ENCODE measurements around the gene NDUFS6. TPM values are rescaled to one million over a fixed set of nuclear protein-coding genes. Genes with fewer than 3 reads are reported as not detected.

Gene NDUFS6
- total RNA-seq, 6 donors from 2014 or later, result 22.9 to 64.6 (median 39.3) TPM

GRCh38 chr5:1781726-1782384, 19.4 kb upstream of the NDUFS6 start:
- H3K4me1 ChIP-seq, result no peaks in the 10 kb centered on the region
- H3K4me3 ChIP-seq, result no peak overlapping the region
- H3K9me3 ChIP-seq, result no peaks in the 10 kb centered on the region
- no peaks in the 10 kb centered on the region for H3K27me3 ChIP-seq
- TF ChIP-seq EP300 (IDR thresholded peaks at IDR 0.05) (no peak), POLR2A (IDR thresholded peaks at IDR 0.05) (no peak), CTCF (IDR thresholded peaks at IDR 0.05) (no peak), POLR2AphosphoS5 (IDR thresholded peaks at IDR 0.05) (no peak)
- 84 to 88% methylated on average over 7 to 9 of the region's 9 CpGs for WGBS, 2 donors
- DNase-seq, result no peak
- H3K27ac ChIP-seq, result no peak overlapping the region
- H3K36me3 ChIP-seq, result no peaks in the 10 kb centered on the region
- ATAC-seq (ENCODE audit: low FRiP score in 2 of 2), result no peak

GRCh38 chr5:1782385-1783215, 18.6 kb upstream of the NDUFS6 start:
- Histone ChIP-seq H3K27ac (no peak overlapping the region), H3K27me3 (no peaks in the 10 kb centered on the region), H3K36me3 (no peaks in the 10 kb centered on the region), H3K9me3 (no peaks in the 10 kb centered on the region), H3K4me3 (no peak overlapping the region), H3K4me1 (no peaks in the 10 kb centered on the region)
- TF ChIP-seq CTCF (IDR thresholded peaks at IDR 0.05) (no peak), EP300 (IDR thresholded peaks at IDR 0.05) (no peak), POLR2AphosphoS5 (IDR thresholded peaks at IDR 0.05) (no peak), POLR2A (IDR thresholded peaks at IDR 0.05) (no peak)
- 75 to 77% methylated on average over 13 to 14 of the region's 14 CpGs for WGBS, 2 donors
- no peak for ATAC-seq (ENCODE audit: low FRiP score in 2 of 2)
- no peak for DNase-seq

- no peaks in the 10 kb centered on the region for H3K27me3 ChIP-seq
- no peaks in the 10 kb centered on the region for H3K36me3 ChIP-seq
- H3K27ac ChIP-seq, result no peak overlapping the region
- H3K4me3 ChIP-seq, result no peak overlapping the region
- no peaks in the 10 kb centered on the region for H3K4me1 ChIP-seq
- whole genome bisulfite sequencing, 2 donors, result 47 to 50% methylated on average over 11 of the region's 11 CpGs
- TF ChIP-seq POLR2AphosphoS5 (IDR thresholded peaks at IDR 0.05) (no peak), POLR2A (IDR thresholded peaks at IDR 0.05) (no peak), CTCF (IDR thresholded peaks at IDR 0.05) (no peak), EP300 (IDR thresholded peaks at IDR 0.05) (no peak)
- no peak for DNase-seq
- no peak for ATAC-seq (ENCODE audit: low FRiP score in 2 of 2)
- H3K9me3 ChIP-seq, result no peaks in the 10 kb centered on the region
These were observed 18.0 kb upstream of the NDUFS6 start for GRCh38 chr5:1783216-1783554.

- no peaks in the 10 kb centered on the region for H3K4me1 ChIP-seq
- DNase-seq, result no peak
- WGBS, 2 donors, result 81 to 93% methylated on average over 12 to 20 of the region's 20 CpGs
- ATAC-seq (ENCODE audit: low FRiP score in 2 of 2), result no peak
- no peak overlapping the region for H3K27ac ChIP-seq
- no peaks in the 10 kb centered on the region for H3K27me3 ChIP-seq
- H3K9me3 ChIP-seq, result no peaks in the 10 kb centered on the region
- TF ChIP-seq POLR2AphosphoS5 (IDR thresholded peaks at IDR 0.05) (no peak), CTCF (IDR thresholded peaks at IDR 0.05) (no peak), EP300 (IDR thresholded peaks at IDR 0.05) (no peak), POLR2A (IDR thresholded peaks at IDR 0.05) (no peak)
- no peaks in the 10 kb centered on the region for H3K36me3 ChIP-seq
- H3K4me3 ChIP-seq, result no peak overlapping the region
These were observed 16.8 kb upstream of the NDUFS6 start for GRCh38 chr5:1784197-1785050.

Data from upper lobe of left lung (tissue), 6 donors.